Type B pancreatic cell (in vitro differentiated cells): ENCODE data around the gene TMEM109. TPM values are rescaled to one million over a fixed set of nuclear protein-coding genes. Genes with fewer than 3 reads are reported as not detected.

ENCODE experiments used
- DNase-seq: peaks from one replicate; pipeline ENCODE4 v3.0.0; 2021; ENCODE audit warnings: mixed read lengths; ENCODE audit not compliant: unreplicated experiment; ENCODE audit errors: extremely low spot score
- H3K27ac Mint-ChIP-seq: 2 replicates; pipeline ENCODE4 v1.8.0; 2021; ENCODE audit warnings: mild to moderate bottlenecking, mixed read lengths
- H3K27me3 Mint-ChIP-seq: 2 replicates; pipeline ENCODE4 v1.8.0; 2021; ENCODE audit warnings: mixed read lengths
- H3K36me3 Mint-ChIP-seq: 2 replicates; pipeline ENCODE4 v1.8.0; 2021; ENCODE audit warnings: mixed read lengths
- H3K4me1 Mint-ChIP-seq: one replicate; pipeline ENCODE4 v1.8.0; 2021; ENCODE audit warnings: mixed read lengths; ENCODE audit not compliant: unreplicated experiment
- H3K4me3 Mint-ChIP-seq: 2 replicates; pipeline ENCODE4 v1.8.0; 2021; ENCODE audit warnings: mild to moderate bottlenecking, mixed read lengths
- H3K9me3 Mint-ChIP-seq: 2 replicates; pipeline ENCODE4 v1.8.0; 2021; ENCODE audit warnings: mixed read lengths
- CTCF ChIP-seq: fragments of 200-600 bp; sonication (generic); conservative IDR thresholded peaks from 2 replicates; pipeline ENCODE4 v1.5.0; 2021; ENCODE audit warnings: antibody characterized with exemption, mild to moderate bottlenecking
- total RNA-seq: library from RNA; stranded (reverse); gene quantifications from 2 replicates; pipeline ENCODE4 v1.2.1, GENCODE V29; 2021; ENCODE audit warnings: low replicate concordance

Gene TMEM109
- total RNA-seq, 1 donor from 2014 or later, result 83.0 TPM

DNA sequence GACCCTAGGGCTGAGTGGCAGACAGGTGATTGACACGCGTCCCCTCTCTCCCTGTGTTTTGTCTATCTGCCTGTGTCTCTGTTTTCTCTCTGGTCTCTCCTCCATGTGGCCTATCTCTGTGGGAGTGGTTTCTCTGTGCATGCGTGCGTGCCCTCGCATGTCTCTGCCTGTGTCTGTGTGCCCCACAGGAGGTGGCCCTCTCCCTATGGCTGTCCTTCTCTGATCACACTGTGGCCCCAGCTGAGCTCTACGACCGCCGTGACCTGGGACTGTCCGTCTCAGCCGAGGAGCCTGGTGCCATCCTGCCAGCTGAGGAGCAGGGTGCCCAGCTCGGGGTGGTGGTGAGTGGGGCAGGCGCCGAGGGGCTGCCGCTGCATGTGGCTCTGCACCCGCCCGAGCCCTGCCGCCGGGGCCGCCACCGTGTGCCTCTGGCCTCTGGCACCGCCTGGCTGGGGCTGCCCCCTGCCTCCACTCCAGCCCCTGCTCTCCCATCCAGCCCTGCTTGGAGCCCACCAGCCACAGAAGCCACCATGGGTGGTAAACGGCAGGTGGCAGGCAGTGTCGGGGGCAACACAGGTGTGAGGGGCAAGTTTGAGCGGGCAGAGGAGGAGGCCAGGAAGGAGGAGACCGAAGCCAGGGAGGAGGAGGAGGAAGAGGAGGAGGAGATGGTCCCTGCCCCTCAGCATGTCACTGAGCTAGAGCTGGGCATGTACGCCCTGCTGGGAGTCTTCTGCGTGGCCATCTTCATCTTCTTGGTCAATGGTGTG lies 21.9 kb downstream of the TMEM109 start:
- no peak for TF ChIP-seq CTCF
- no peak for DNase-seq
- Mint-ChIP-seq H3K27ac (no peak overlapping the region), H3K4me1 (peaks cover 8% of the 10 kb centered on the region), H3K27me3 (no peaks in the 10 kb centered on the region), H3K36me3 (peaks cover 9% of the 10 kb centered on the region), H3K4me3 (no peak overlapping the region), H3K9me3 (no peaks in the 10 kb centered on the region)

DNA sequence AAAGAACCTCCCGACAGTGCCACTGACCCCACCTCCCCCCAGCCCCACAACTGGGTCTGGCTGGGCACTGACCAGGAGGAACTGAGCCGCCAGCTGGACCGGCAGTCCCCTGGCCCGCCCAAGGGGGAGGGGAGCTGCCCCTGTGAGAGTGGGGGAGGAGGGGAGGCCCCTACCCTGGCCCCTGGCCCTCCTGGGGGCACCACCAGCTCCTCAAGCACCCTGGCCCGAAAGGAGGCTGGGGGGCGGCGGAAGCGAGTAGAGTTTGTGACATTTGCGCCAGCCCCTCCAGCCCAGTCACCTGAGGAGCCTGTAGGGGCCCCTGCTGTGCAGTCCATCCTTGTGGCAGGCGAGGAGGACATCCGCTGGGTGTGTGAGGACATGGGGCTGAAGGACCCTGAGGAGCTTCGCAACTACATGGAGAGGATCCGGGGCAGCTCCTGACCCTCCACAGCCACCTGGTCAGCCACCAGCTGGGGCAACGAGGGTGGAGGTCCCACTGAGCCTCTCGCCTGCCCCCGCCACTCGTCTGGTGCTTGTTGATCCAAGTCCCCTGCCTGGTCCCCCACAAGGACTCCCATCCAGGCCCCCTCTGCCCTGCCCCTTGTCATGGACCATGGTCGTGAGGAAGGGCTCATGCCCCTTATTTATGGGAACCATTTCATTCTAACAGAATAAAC lies 22.6 kb downstream of the TMEM109 start:
- Mint-ChIP-seq H3K4me1 (peaks cover 8% of the 10 kb centered on the region), H3K36me3 (peaks cover 9% of the 10 kb centered on the region), H3K9me3 (no peaks in the 10 kb centered on the region), H3K4me3 (no peak overlapping the region), H3K27ac (no peak overlapping the region), H3K27me3 (no peaks in the 10 kb centered on the region)
- no peak for DNase-seq
- TF ChIP-seq CTCF, result no peak

DNA sequence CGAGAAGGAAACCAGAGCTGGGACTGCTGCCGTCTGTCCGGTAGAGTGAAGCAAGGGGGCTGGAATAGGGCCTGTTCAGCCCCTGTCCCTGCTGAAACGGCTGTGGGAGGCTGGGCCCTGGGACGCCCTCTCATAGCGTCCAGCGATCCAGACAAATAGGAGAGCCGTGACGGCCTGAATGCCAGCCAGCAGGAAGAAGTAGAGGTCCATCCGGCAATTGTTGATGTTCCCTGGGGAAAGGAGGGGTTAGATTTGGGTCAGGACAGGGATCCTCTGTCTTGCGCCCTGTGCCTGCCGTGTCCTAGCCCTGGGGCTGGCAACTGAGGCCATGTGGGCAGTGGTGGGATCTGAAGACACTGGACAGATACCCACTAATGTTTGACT lies 23.2 kb downstream of the TMEM109 start:
- Mint-ChIP-seq H3K36me3 (peaks cover 9% of the 10 kb centered on the region), H3K4me3 (no peak overlapping the region), H3K27ac (no peak overlapping the region), H3K27me3 (no peaks in the 10 kb centered on the region), H3K9me3 (no peaks in the 10 kb centered on the region), H3K4me1 (peaks cover 11% of the 10 kb centered on the region)
- no peak for DNase-seq
- no peak for TF ChIP-seq CTCF

DNA sequence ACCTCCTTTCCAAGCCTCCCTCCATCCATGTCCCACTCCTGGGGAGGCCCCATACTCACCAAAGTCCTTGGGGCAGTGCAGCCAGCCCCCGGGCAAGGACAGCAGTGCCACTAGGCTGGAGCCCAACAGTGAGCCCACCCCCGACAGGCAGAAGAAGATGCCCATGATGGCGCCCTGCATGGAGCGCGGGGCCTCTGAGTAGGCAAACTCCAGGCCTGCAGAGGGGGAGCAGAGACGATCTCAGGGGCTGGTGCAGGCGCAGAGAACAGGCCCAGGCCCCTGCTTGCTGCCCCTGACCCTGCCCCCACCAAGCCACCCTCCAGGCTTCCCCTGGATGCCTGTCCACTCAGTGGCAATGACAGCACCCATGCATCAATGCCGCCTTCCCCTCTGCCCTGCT lies 23.9 kb downstream of the TMEM109 start:
- Mint-ChIP-seq H3K9me3 (no peaks in the 10 kb centered on the region), H3K4me3 (no peak overlapping the region), H3K36me3 (peaks cover 9% of the 10 kb centered on the region), H3K27ac (no peak overlapping the region), H3K27me3 (no peaks in the 10 kb centered on the region), H3K4me1 (peaks cover 18% of the 10 kb centered on the region)
- no peak for TF ChIP-seq CTCF
- no peak for DNase-seq

DNA sequence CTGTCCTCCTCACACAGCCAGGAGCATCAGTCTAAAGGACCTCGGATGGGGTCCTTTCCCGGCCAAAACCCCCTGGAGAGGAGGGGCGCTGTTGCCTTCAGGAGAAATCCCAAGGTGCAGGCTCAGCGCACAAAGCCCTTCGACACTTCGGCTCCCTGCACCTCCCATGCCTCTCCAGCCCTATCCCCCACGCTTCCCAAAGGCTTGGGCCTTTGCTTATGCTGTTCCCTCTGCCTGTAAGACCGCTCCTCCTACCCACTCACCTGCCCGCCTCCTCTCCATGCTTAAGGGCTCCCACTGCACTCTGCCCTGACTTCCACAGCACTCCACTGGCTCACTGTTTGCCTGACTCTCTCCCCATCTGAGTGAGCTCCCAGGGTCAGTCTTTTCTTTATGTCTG lies 24.5 kb downstream of the TMEM109 start:
- H3K27ac Mint-ChIP-seq, result peak overlapping the region; percentile 56
- H3K4me3 Mint-ChIP-seq, result no peak overlapping the region
- H3K27me3 Mint-ChIP-seq, result no peaks in the 10 kb centered on the region
- no peak for TF ChIP-seq CTCF
- no peaks in the 10 kb centered on the region for H3K9me3 Mint-ChIP-seq
- peaks cover 24% of the 10 kb centered on the region for H3K4me1 Mint-ChIP-seq
- peaks cover 9% of the 10 kb centered on the region for H3K36me3 Mint-ChIP-seq
- DNase-seq, result no peak
